ENCODE measurements around the gene ZNF497. TPM values are rescaled to one million over a fixed set of nuclear protein-coding genes. Genes with fewer than 3 reads are reported as not detected.

ZNF497 gene
- total and polyA plus RNA-seq, 9 of the 15 experiments (the other 6 are each of a cell fraction or from before 2014, with no cell fraction given): 0.06 to 0.98 (median 0.44) TPM; not detected in 1

DNA sequence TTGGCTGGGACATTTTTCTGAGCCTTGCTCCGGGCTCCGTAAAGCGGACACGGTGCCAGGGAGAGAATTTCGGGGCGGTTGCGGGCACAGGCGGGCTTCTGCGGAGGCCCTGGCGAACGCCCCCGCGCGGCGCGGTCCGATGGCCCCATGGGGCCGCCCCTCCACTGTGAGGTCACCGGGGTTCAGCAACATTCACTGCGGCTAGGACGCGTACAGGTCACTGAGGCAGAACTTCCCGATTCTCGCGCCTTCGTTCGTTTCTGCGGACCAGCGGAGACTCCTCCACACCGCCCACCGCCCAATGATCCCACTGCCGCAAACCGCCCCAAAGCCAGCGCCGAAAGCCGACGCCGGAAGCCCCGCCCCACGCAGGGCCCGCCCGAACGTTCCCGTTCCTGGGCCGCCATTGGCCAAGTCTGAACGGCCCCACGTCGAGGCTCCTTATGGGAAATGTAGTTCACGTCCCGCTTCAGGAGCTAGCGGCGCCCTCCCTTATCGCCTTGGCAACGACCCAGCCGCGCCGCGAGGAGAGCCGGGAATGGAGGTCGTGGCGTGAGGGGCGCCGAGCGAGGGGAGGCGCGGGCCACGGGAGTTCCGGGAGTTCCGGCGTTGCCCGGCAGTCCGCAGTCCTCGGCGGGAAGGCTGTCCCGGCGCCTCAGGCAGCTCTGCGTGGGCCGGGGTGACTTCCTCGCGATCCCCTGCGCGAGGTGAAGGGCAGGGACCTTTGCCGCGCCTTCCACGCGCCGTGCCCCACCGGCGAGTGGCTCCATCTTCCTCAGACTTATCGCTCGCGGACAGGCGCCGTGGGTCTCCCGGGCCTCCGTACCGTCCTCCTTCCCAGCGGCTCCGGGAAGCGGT, 45.8 kb upstream of the ZNF497 start, which contains the start of gene ZNF584 (continued):
- TF ChIP-seq ZNF184 (CRISPR knock-in tag; IDR thresholded peaks at IDR 0.05) (no peak), PML (IDR thresholded peaks at IDR 0.05; ENCODE audit: low read length) (peak; percentile 49; the same call in 1 of the 2 replicates), FOXK2 (conservative IDR thresholded peaks at IDR 0.05 in 1 of 2, IDR thresholded peaks at IDR 0.05 in 1 of 2; ENCODE audit: low read depth in 2 of 2) (no peak), RB1 (IDR thresholded peaks at IDR 0.05; ENCODE audit: low read depth) (peak; percentile 83), OTX1 (CRISPR knock-in tag; IDR thresholded peaks at IDR 0.05) (no peak), XRCC5 (IDR thresholded peaks at IDR 0.05; ENCODE audit: low read depth, low read length) (0 out of 2 replicates have a peak, but pooled peaks have one; percentile 7), NFIC (IDR thresholded peaks at IDR 0.05) (peak; percentile 93)
- TF ChIP-seq, protein P1, sequence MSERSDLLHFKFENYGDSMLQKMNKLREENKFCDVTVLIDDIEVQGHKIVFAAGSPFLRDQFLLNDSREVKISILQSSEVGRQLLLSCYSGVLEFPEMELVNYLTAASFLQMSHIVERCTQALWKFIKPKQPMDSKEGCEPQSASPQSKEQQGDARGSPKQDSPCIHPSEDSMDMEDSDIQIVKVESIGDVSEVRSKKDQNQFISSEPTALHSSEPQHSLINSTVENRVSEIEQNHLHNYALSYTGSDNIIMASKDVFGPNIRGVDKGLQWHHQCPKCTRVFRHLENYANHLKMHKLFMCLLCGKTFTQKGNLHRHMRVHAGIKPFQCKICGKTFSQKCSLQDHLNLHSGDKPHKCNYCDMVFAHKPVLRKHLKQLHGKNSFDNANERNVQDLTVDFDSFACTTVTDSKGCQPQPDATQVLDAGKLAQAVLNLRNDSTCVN (CRISPR knock-in tag; IDR thresholded peaks at IDR 0.05): no peak
- TF ChIP-seq, protein P2, sequence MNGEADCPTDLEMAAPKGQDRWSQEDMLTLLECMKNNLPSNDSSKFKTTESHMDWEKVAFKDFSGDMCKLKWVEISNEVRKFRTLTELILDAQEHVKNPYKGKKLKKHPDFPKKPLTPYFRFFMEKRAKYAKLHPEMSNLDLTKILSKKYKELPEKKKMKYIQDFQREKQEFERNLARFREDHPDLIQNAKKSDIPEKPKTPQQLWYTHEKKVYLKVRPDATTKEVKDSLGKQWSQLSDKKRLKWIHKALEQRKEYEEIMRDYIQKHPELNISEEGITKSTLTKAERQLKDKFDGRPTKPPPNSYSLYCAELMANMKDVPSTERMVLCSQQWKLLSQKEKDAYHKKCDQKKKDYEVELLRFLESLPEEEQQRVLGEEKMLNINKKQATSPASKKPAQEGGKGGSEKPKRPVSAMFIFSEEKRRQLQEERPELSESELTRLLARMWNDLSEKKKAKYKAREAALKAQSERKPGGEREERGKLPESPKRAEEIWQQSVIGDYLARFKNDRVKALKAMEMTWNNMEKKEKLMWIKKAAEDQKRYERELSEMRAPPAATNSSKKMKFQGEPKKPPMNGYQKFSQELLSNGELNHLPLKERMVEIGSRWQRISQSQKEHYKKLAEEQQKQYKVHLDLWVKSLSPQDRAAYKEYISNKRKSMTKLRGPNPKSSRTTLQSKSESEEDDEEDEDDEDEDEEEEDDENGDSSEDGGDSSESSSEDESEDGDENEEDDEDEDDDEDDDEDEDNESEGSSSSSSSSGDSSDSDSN (IDR thresholded peaks at IDR 0.05; ENCODE audit: borderline replicate concordance in 1 of 2, low read depth in 2 of 2, low read length in 2 of 2): peak; percentile 60 to 64; a peak in 1 of 4 replicates
- TF ChIP-seq, protein P3, sequence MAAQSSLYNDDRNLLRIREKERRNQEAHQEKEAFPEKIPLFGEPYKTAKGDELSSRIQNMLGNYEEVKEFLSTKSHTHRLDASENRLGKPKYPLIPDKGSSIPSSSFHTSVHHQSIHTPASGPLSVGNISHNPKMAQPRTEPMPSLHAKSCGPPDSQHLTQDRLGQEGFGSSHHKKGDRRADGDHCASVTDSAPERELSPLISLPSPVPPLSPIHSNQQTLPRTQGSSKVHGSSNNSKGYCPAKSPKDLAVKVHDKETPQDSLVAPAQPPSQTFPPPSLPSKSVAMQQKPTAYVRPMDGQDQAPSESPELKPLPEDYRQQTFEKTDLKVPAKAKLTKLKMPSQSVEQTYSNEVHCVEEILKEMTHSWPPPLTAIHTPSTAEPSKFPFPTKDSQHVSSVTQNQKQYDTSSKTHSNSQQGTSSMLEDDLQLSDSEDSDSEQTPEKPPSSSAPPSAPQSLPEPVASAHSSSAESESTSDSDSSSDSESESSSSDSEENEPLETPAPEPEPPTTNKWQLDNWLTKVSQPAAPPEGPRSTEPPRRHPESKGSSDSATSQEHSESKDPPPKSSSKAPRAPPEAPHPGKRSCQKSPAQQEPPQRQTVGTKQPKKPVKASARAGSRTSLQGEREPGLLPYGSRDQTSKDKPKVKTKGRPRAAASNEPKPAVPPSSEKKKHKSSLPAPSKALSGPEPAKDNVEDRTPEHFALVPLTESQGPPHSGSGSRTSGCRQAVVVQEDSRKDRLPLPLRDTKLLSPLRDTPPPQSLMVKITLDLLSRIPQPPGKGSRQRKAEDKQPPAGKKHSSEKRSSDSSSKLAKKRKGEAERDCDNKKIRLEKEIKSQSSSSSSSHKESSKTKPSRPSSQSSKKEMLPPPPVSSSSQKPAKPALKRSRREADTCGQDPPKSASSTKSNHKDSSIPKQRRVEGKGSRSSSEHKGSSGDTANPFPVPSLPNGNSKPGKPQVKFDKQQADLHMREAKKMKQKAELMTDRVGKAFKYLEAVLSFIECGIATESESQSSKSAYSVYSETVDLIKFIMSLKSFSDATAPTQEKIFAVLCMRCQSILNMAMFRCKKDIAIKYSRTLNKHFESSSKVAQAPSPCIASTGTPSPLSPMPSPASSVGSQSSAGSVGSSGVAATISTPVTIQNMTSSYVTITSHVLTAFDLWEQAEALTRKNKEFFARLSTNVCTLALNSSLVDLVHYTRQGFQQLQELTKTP (IDR thresholded peaks at IDR 0.05; ENCODE audit: low read depth in 1 of 2, partially characterized antibody in 2 of 2): peak in 1 of 2 experiments; percentile 90

Data from K562 (cell line).